ENCODE results near the gene DYNLT2B. TPM values are rescaled to one million over a fixed set of nuclear protein-coding genes. Genes with fewer than 3 reads are reported as not detected.

DYNLT2B gene
- polyA plus RNA-seq, 3 donors: 2.5 to 3.0 (median 2.7) TPM

- H3K4me1 Mint-ChIP-seq: peaks cover 49% of the 10 kb centered on the region
- H3K36me3 ChIP-seq (replicated peaks in 1 of 2; ENCODE audit: control insufficient read depth in 1 of 2, insufficient read depth in 2 of 2, low read length in 2 of 2): peaks cover 5 to 13% of the 10 kb centered on the region in 2 donors
- peak overlapping the region in 1 of 2 donors; percentile 6 for H3K27ac ChIP-seq (ENCODE audit: low read depth in 1 of 2, low read length in 2 of 2)
- H4K20me1 ChIP-seq (ENCODE audit: insufficient read depth, low read length): peaks cover 91% of the 10 kb centered on the region
- H3K36me3 Mint-ChIP-seq: peaks cover 5 to 11% of the 10 kb centered on the region in 2 donors
- H2AFZ ChIP-seq (ENCODE audit: insufficient read depth, low read depth, low read length, poor library complexity, severe bottlenecking): no peak overlapping the region
- H3K4me2 ChIP-seq (replicated peaks; ENCODE audit: extremely low read depth, low read length, poor library complexity, severe bottlenecking): no peak overlapping the region
- H3K4me3 Mint-ChIP-seq: no peak overlapping the region
- H3K27me3 ChIP-seq (ENCODE audit: control insufficient read depth in 2 of 2, insufficient read depth in 2 of 2, low read length in 2 of 2): no peaks in the 10 kb centered on the region
- H3K9ac ChIP-seq (ENCODE audit: insufficient read depth, low read length, poor library complexity, severe bottlenecking): no peak overlapping the region
- H3K27ac Mint-ChIP-seq: no peak overlapping the region
- 94% methylated on average over 3 of the region's 7 CpGs for WGBS (ENCODE audit: insufficient coverage)
- H3K9me3 Mint-ChIP-seq: peaks cover 0 to 1% (median 0%) of the 10 kb centered on the region in 7 donors
- intact Hi-C loops (cut with micrococcal nuclease): no loop called here
- peaks cover 36 to 45% of the 10 kb centered on the region in 2 donors for H3K4me1 ChIP-seq (ENCODE audit: control insufficient read depth in 1 of 2, insufficient read depth in 2 of 2, low read length in 2 of 2)
- H3K27me3 Mint-ChIP-seq (ENCODE audit: low read depth in 3 of 3): peaks cover 0 to 2% (median 0%) of the 10 kb centered on the region in 3 donors
- H3K4me3 ChIP-seq (replicated peaks in 1 of 3; ENCODE audit: low read depth in 2 of 3, low read length in 3 of 3): no peak overlapping the region
- H3K79me2 ChIP-seq (ENCODE audit: insufficient read depth, low read length): peaks cover 98% of the 10 kb centered on the region
- no peak for TF ChIP-seq CTCF (IDR thresholded peaks at IDR 0.05)
- DNase-seq: no peak
- H3K9me3 ChIP-seq (replicated peaks in 1 of 2; ENCODE audit: control insufficient read depth in 1 of 2, insufficient read depth in 1 of 2, low read length in 2 of 2): no peaks in the 10 kb centered on the region
Observed at GRCh38 chr3:196280689-196281440, 37.2 kb downstream of the DYNLT2B start.

GRCh38 chr3:196275126-196275525 lies 42.9 kb downstream of the DYNLT2B start:
- Histone ChIP-seq H3K4me1 (ENCODE audit: control insufficient read depth in 1 of 2, insufficient read depth in 2 of 2, low read length in 2 of 2) (peaks cover 23 to 24% of the 10 kb centered on the region in 2 donors), H3K4me2 (replicated peaks; ENCODE audit: extremely low read depth, low read length, poor library complexity, severe bottlenecking) (no peak overlapping the region), H4K20me1 (ENCODE audit: insufficient read depth, low read length) (peaks cover 91% of the 10 kb centered on the region), H3K9me3 (replicated peaks in 1 of 2; ENCODE audit: control insufficient read depth in 1 of 2, insufficient read depth in 1 of 2, low read length in 2 of 2) (no peaks in the 10 kb centered on the region), H3K9ac (ENCODE audit: insufficient read depth, low read length, poor library complexity, severe bottlenecking) (no peak overlapping the region), H3K27me3 (ENCODE audit: control insufficient read depth in 2 of 2, insufficient read depth in 2 of 2, low read length in 2 of 2) (no peaks in the 10 kb centered on the region), H3K4me3 (replicated peaks in 1 of 3; ENCODE audit: low read depth in 2 of 3, low read length in 3 of 3) (no peak overlapping the region), H2AFZ (ENCODE audit: insufficient read depth, low read depth, low read length, poor library complexity, severe bottlenecking) (no peak overlapping the region), H3K27ac (ENCODE audit: low read depth in 1 of 2, low read length in 2 of 2) (peak overlapping the region in 1 of 2 donors; percentile 49), H3K79me2 (ENCODE audit: insufficient read depth, low read length) (peaks cover 84% of the 10 kb centered on the region), H3K36me3 (replicated peaks in 1 of 2; ENCODE audit: control insufficient read depth in 1 of 2, insufficient read depth in 2 of 2, low read length in 2 of 2) (peaks cover 20 to 38% of the 10 kb centered on the region in 2 donors)
- intact Hi-C loops (cut with micrococcal nuclease): no loop called here
- H3K4me1 Mint-ChIP-seq: peaks cover 33% of the 10 kb centered on the region
- no peak for TF ChIP-seq CTCF (IDR thresholded peaks at IDR 0.05)
- DNase-seq: no peak
- H3K27me3 Mint-ChIP-seq (ENCODE audit: low read depth in 3 of 3): peaks cover 0 to 2% (median 0%) of the 10 kb centered on the region in 3 donors
- H3K4me3 Mint-ChIP-seq: no peak overlapping the region
- WGBS (ENCODE audit: insufficient coverage): 100% methylated on average over 4 of the region's 5 CpGs
- no peaks in the 10 kb centered on the region for H3K9me3 Mint-ChIP-seq
- peak overlapping the region in 2 of 7 donors; percentile 0 to 73 for H3K27ac Mint-ChIP-seq
- peaks cover 20 to 37% of the 10 kb centered on the region in 2 donors for H3K36me3 Mint-ChIP-seq
